Measurements from ENCODE around the gene NQO2.

The NQO2 gene

DNA sequence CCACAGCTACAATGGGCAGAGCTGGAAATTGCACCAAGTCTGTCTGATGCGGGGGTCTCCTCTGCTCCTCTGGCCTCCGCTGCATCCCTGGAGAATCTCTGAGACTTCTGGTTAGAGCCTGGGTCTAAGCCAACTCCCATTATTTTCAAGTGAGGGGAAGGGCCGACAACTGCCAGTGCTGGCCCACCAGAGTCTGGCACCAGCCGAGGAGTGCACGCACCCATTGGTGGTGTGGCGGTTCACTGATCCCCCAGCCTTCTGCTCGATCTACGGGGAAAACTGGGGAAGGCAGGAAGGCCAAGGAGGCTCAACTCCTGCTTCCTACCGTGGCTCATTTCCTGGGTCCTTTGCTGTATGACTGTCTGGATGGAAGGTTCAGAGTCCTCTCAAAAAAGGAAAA is 6.2 kb downstream of the NQO2 start:
- TF ChIP-seq POLR2AphosphoS5 (IDR thresholded peaks at IDR 0.05; ENCODE audit: low read depth, low read length): no peak
- no peak for TF ChIP-seq TAF1 (IDR thresholded peaks at IDR 0.05; ENCODE audit: borderline replicate concordance, insufficient read depth, low read length)
- no peak for TF ChIP-seq FOXP2 (optimal IDR thresholded peaks at IDR 0.05; ENCODE audit: borderline replicate concordance, extremely low read depth, extremely low read length, insufficient read depth)
- no peak for TF ChIP-seq REST (IDR thresholded peaks at IDR 0.05; ENCODE audit: insufficient read depth in 1 of 2, low read depth in 2 of 2, low read length in 2 of 2)
- no peak for TF ChIP-seq SIN3A (IDR thresholded peaks at IDR 0.05; ENCODE audit: borderline replicate concordance, insufficient read depth, low read length)

DNA sequence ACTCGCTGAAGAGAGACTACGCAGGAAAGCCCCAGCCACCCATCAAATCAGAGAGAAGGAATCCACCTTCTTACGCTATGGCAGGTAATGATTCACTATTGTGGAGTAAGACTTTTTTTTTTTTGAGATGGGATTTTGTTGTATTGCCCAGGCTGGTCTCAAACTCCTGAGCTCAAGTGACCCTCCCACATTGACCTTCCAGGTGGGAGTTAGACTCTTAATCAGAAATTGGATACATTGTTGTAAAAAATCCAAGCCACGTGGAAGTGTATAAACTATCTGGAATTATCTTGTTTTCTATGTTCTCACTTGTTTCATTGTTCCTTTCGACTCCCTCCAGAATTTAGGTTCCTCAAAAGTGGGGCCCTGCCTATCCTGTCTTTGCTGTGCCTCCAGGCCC is 6.8 kb downstream of the NQO2 start:
- TF ChIP-seq TAF1 (IDR thresholded peaks at IDR 0.05; ENCODE audit: borderline replicate concordance, insufficient read depth, low read length) (no peak), POLR2AphosphoS5 (IDR thresholded peaks at IDR 0.05; ENCODE audit: low read depth, low read length) (no peak), SIN3A (IDR thresholded peaks at IDR 0.05; ENCODE audit: borderline replicate concordance, insufficient read depth, low read length) (no peak), REST (IDR thresholded peaks at IDR 0.05; ENCODE audit: insufficient read depth in 1 of 2, low read depth in 2 of 2, low read length in 2 of 2) (no peak), FOXP2 (optimal IDR thresholded peaks at IDR 0.05; ENCODE audit: borderline replicate concordance, extremely low read depth, extremely low read length, insufficient read depth) (no peak)

DNA sequence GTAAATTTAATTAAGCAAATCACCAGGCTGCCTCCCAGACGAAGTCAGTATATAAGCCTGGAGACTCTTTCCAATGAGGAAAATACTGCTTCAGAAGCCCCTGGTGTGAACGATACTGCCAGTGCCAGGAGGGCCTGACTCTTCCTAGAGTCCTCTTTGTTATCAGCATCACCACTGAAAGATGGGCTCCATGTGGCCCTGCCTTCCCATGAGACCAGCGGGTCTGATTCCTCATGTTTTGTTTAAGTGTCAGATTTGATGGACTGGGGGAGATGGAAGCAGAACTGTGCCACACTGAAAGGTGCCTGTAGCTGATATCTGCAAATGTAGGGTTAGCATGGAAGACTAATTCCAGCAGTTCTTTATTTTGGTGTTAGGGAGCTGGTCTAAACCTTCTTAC is 7.9 kb downstream of the NQO2 start:
- TF ChIP-seq SIN3A (IDR thresholded peaks at IDR 0.05; ENCODE audit: borderline replicate concordance, insufficient read depth, low read length) (no peak), TAF1 (IDR thresholded peaks at IDR 0.05; ENCODE audit: borderline replicate concordance, insufficient read depth, low read length) (no peak), FOXP2 (optimal IDR thresholded peaks at IDR 0.05; ENCODE audit: borderline replicate concordance, extremely low read depth, extremely low read length, insufficient read depth) (no peak), POLR2AphosphoS5 (IDR thresholded peaks at IDR 0.05; ENCODE audit: low read depth, low read length) (no peak), REST (IDR thresholded peaks at IDR 0.05; ENCODE audit: insufficient read depth in 1 of 2, low read depth in 2 of 2, low read length in 2 of 2) (no peak)

DNA sequence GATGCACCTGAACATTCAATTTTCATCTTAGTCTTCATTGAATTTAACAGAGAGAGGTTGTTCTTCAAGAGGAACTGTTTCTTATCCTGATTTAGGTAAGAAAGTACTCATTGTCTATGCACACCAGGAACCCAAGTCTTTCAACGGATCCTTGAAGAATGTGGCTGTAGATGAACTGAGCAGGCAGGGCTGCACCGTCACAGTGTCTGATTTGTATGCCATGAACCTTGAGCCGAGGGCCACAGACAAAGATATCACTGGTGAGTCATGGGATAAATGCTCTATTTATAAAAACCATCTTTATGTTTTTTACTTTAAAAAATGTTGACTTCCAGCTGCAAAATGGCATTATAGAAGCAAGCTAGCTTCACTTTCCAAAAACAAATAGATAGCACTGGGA is 10.2 kb downstream of the NQO2 start:
- no peak for TF ChIP-seq SIN3A (IDR thresholded peaks at IDR 0.05; ENCODE audit: borderline replicate concordance, insufficient read depth, low read length)
- TF ChIP-seq FOXP2 (optimal IDR thresholded peaks at IDR 0.05; ENCODE audit: borderline replicate concordance, extremely low read depth, extremely low read length, insufficient read depth): no peak
- no peak for TF ChIP-seq REST (IDR thresholded peaks at IDR 0.05; ENCODE audit: insufficient read depth in 1 of 2, low read depth in 2 of 2, low read length in 2 of 2)
- no peak for TF ChIP-seq TAF1 (IDR thresholded peaks at IDR 0.05; ENCODE audit: borderline replicate concordance, insufficient read depth, low read length)
- no peak for TF ChIP-seq POLR2AphosphoS5 (IDR thresholded peaks at IDR 0.05; ENCODE audit: low read depth, low read length)

GRCh38 chr6:3011158-3011557 is 11.5 kb downstream of the NQO2 start:
- TF ChIP-seq SIN3A (IDR thresholded peaks at IDR 0.05; ENCODE audit: borderline replicate concordance, insufficient read depth, low read length) (no peak), FOXP2 (optimal IDR thresholded peaks at IDR 0.05; ENCODE audit: borderline replicate concordance, extremely low read depth, extremely low read length, insufficient read depth) (no peak), POLR2AphosphoS5 (IDR thresholded peaks at IDR 0.05; ENCODE audit: low read depth, low read length) (no peak), TAF1 (IDR thresholded peaks at IDR 0.05; ENCODE audit: borderline replicate concordance, insufficient read depth, low read length) (no peak), REST (IDR thresholded peaks at IDR 0.05; ENCODE audit: insufficient read depth in 1 of 2, low read depth in 2 of 2, low read length in 2 of 2) (no peak)

Data from PFSK-1 (cell line).